ENCODE data around the gene CPAMD8. TPM values are rescaled to one million over a fixed set of nuclear protein-coding genes. Genes with fewer than 3 reads are reported as not detected.

The CPAMD8 gene
- total RNA-seq = 5.3 and 8.1 TPM in 2 replicates

- H3K36me3 ChIP-seq (ENCODE audit: control insufficient read depth, insufficient read depth, low read length) = no peaks in the 10 kb centered on the region
- no peak within 1 kb of the TSS for H3K4me3 ChIP-seq (ENCODE audit: low read depth, low read length)
- no peak for TF ChIP-seq CTCF (IDR thresholded peaks at IDR 0.05; ENCODE audit: insufficient read depth, low read length, poor library complexity, severe bottlenecking)
- peaks cover 30% of the 10 kb centered on the region for H3K27me3 ChIP-seq (ENCODE audit: control insufficient read depth, insufficient read depth, low read length)
- DNase-seq (ENCODE audit: low read depth) = no peak
Observed at GRCh38 chr19:17026706-17027534, at the start of gene CPAMD8. TSS of gene CPAMD8 (minus strand) at chr19:17026810. CDS start at chr19:17026642, 168 bp downstream.

- no peak for TF ChIP-seq CTCF (IDR thresholded peaks at IDR 0.05; ENCODE audit: insufficient read depth, low read length, poor library complexity, severe bottlenecking)
- no peaks in the 10 kb centered on the region for H3K27me3 ChIP-seq (ENCODE audit: control insufficient read depth, insufficient read depth, low read length)
- H3K36me3 ChIP-seq (ENCODE audit: control insufficient read depth, insufficient read depth, low read length) = no peaks in the 10 kb centered on the region
- no peak for DNase-seq (ENCODE audit: low read depth)
- H3K4me3 ChIP-seq (ENCODE audit: low read depth, low read length) = peak overlapping the region; percentile 97
Observed at GRCh38 chr19:17075864-17076542, 49.4 kb upstream of the CPAMD8 start.

- no peak for TF ChIP-seq CTCF (IDR thresholded peaks at IDR 0.05; ENCODE audit: insufficient read depth, low read length, poor library complexity, severe bottlenecking)
- Histone ChIP-seq H3K36me3 (ENCODE audit: control insufficient read depth, insufficient read depth, low read length) (no peaks in the 10 kb centered on the region), H3K4me3 (ENCODE audit: low read depth, low read length) (peak within 1 kb of the TSS; percentile 97), H3K27me3 (ENCODE audit: control insufficient read depth, insufficient read depth, low read length) (no peaks in the 10 kb centered on the region)
- peak; percentile 92 for DNase-seq (ENCODE audit: low read depth)
Observed at GRCh38 chr19:17075035-17075863, 48.6 kb upstream of the CPAMD8 start, which contains the start of the genes HAUS8 and MYO9B. TSS of gene HAUS8 (minus strand) at chr19:17075452. CDS start at chr19:17075422, 30 bp downstream. TSS of gene MYO9B (plus strand) at chr19:17075777. CDS start at chr19:17101718, 25,941 bp downstream.

- TF ChIP-seq CTCF (IDR thresholded peaks at IDR 0.05; ENCODE audit: insufficient read depth, low read length, poor library complexity, severe bottlenecking) = no peak
Observed at GRCh38 chr19:17074634-17075034, 48.0 kb upstream of the CPAMD8 start.

GRCh38 chr19:17073869-17074633 is 47.4 kb upstream of the CPAMD8 start:
- no peak for TF ChIP-seq CTCF (IDR thresholded peaks at IDR 0.05; ENCODE audit: insufficient read depth, low read length, poor library complexity, severe bottlenecking)
- peak overlapping the region; percentile 77 for H3K4me3 ChIP-seq (ENCODE audit: low read depth, low read length)
- H3K27me3 ChIP-seq (ENCODE audit: control insufficient read depth, insufficient read depth, low read length) = no peaks in the 10 kb centered on the region
- H3K36me3 ChIP-seq (ENCODE audit: control insufficient read depth, insufficient read depth, low read length) = no peaks in the 10 kb centered on the region
- no peak for DNase-seq (ENCODE audit: low read depth)

More at GRCh38 chr19:17074634-17075034, 48.0 kb upstream of the CPAMD8 start:
- peak overlapping the region; percentile 77 for H3K4me3 ChIP-seq (ENCODE audit: low read depth, low read length)
- no peaks in the 10 kb centered on the region for H3K36me3 ChIP-seq (ENCODE audit: control insufficient read depth, insufficient read depth, low read length)
- no peaks in the 10 kb centered on the region for H3K27me3 ChIP-seq (ENCODE audit: control insufficient read depth, insufficient read depth, low read length)
- no peak for DNase-seq (ENCODE audit: low read depth)

Measured in kidney epithelial cell (primary cell).